GM19452 (cell line): ENCODE results near the gene TSPAN15.

Experiments used
- ATAC-seq: cut with Tn5 transposase; IDR thresholded peaks from one replicate; pipeline ENCODE4 v1.9.1; 2021; ENCODE audit not compliant: unreplicated experiment

Gene TSPAN15

GRCh38 chr10:69499726-69500689 lies 48.7 kb downstream of the TSPAN15 start:
- ATAC-seq = no peak

GRCh38 chr10:69500864-69501468 lies 49.7 kb downstream of the TSPAN15 start:
- ATAC-seq = no peak

- no peak for ATAC-seq
These were observed 50.4 kb downstream of the TSPAN15 start for GRCh38 chr10:69501657-69502056.

- ATAC-seq = no peak
These were observed 51.3 kb downstream of the TSPAN15 start for GRCh38 chr10:69502589-69502988.

GRCh38 chr10:69503001-69503895 lies 52.0 kb downstream of the TSPAN15 start:
- no peak for ATAC-seq

GRCh38 chr10:69503896-69504265 lies 52.6 kb downstream of the TSPAN15 start:
- no peak for ATAC-seq

- no peak for ATAC-seq
These were observed 53.4 kb downstream of the TSPAN15 start for GRCh38 chr10:69504576-69505250.

DNA sequence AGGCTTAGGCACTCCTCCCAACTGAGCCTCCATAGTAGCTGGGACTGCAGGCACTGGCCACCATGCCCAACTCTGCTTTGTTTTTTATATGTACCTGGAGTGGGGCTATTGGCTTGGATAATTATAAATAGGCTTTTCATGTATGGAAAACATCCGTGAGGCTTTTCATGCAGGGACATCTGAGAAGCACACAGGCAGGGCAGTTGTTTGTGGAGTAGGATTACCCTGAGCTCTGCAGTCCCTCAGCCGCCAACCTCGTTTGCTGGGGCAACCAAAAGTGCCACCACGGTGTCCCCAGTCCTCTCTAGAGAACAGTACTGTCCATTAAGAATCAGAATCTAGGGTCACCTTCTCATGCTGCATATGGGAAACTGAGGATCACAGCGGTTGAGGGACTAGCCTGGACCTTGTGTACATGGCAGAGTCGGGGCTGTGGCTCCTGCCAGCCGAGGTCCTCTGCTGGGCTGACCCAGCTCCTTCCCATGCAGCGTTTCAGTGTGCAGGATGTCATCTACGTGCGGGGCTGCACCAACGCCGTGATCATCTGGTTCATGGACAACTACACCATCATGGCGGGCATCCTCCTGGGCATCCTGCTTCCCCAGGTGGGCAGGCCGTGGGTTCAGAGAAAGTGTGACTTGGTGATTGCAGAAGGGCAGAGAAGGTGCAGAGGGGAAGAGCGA lies 54.5 kb downstream of the TSPAN15 start:
- ATAC-seq = no peak

DNA sequence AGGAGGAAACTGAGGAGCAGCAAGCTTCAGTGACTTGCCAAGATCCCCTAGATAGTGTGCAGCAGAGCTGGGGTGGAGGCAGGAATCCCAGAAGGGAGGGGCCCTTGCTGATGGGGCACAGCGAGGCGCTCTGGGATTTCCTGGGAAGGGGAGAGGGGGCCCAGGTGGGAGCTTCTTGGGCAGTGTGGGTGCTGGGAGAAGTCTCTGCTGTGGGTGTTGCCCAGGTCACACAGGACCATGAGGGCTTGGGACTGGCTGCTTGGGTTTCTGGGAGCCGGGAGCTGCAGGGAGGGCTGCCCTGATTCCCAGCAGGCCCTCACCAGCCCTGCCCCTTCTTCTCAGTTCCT lies 55.2 kb downstream of the TSPAN15 start:
- no peak for ATAC-seq

DNA sequence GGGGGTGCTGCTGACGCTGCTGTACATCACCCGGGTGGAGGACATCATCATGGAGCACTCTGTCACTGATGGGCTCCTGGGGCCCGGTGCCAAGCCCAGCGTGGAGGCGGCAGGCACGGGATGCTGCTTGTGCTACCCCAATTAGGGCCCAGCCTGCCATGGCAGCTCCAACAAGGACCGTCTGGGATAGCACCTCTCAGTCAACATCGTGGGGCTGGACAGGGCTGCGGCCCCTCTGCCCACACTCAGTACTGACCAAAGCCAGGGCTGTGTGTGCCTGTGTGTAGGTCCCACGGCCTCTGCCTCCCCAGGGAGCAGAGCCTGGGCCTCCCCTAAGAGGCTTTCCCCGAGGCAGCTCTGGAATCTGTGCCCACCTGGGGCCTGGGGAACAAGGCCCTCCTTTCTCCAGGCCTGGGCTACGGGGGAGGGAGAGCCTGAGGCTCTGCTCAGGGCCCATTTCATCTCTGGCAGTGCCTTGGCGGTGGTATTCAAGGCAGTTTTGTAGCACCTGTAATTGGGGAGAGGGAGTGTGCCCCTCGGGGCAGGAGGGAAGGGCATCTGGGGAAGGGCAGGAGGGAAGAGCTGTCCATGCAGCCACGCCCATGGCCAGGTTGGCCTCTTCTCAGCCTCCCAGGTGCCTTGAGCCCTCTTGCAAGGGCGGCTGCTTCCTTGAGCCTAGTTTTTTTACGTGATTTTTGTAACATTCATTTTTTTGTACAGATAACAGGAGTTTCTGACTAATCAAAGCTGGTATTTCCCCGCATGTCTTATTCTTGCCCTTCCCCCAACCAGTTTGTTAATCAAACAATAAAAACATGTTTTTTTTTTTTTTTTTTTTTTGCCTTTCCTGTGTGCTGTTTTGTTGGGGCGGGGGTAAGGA lies 55.8 kb downstream of the TSPAN15 start:
- ATAC-seq = no peak

- ATAC-seq = no peak
These were observed 57.6 kb downstream of the TSPAN15 start for GRCh38 chr10:69508738-69509340.

DNA sequence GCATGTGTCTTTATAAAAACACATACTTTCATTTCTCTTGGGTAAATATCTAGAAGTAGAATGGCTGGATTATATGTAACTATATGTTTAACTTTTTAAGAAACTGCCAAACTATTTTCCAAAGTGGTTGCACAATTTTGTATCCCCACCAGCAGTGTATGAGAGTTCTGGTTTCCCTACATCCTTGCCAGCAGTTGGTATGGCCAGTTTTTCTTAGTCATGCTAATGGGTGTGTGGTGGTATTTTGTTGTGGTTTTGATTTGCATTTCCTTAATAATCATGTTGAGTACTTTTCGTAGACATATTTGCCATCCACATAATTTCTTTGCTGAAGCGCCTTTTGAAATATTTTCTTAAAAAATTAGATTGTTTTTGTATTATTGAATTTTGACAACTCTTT lies 61.6 kb downstream of the TSPAN15 start:
- no peak for ATAC-seq

DNA sequence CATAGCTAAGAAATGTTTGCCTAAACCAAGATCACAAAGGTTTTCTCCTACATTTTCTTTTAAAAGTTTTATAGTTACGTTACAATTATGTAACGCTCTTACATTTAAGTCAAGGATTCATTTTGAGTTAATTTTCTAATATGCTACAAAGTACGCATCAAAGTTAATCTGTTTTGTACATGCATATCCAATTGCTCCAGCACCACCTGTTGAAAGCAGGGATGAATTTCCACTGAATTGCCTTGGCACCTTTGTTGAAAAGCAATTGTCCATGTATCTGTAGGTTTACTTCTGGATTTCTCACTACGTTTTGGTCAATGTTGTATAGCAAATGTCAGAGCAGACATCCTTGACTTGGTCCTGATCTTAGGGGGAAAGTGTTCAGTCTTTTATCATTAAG lies 62.4 kb downstream of the TSPAN15 start:
- no peak for ATAC-seq

GRCh38 chr10:69515699-69516259 lies 64.5 kb downstream of the TSPAN15 start:
- peak; percentile 60 for ATAC-seq

DNA sequence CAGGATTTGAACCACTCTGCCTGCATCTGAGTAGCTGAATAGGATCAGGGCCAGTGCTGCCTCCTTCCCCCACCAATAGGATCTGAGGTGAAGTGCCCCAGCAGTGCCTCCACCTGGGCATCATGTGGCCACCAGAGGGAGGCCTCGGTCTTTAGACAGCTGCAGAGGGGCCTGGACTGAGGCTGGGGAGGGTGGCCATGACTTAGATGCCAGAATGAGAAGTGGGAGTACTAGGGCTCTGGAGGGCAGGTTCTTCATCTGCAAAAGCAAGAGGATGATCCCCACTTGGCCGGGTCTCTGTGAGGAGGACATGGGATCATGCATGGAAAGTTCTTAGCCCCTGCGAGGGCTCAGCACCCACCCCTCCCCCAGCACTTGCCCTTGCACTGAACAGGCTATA lies 65.1 kb downstream of the TSPAN15 start:
- no peak for ATAC-seq

- ATAC-seq = no peak
These were observed 65.5 kb downstream of the TSPAN15 start for GRCh38 chr10:69516796-69517195.

- no peak for ATAC-seq
These were observed 66.1 kb downstream of the TSPAN15 start for GRCh38 chr10:69517271-69517848.

GRCh38 chr10:69527961-69528360 lies 76.7 kb downstream of the TSPAN15 start:
- ATAC-seq = no peak
